Measurements from ENCODE around the gene HIRIP3.

Gene HIRIP3

DNA sequence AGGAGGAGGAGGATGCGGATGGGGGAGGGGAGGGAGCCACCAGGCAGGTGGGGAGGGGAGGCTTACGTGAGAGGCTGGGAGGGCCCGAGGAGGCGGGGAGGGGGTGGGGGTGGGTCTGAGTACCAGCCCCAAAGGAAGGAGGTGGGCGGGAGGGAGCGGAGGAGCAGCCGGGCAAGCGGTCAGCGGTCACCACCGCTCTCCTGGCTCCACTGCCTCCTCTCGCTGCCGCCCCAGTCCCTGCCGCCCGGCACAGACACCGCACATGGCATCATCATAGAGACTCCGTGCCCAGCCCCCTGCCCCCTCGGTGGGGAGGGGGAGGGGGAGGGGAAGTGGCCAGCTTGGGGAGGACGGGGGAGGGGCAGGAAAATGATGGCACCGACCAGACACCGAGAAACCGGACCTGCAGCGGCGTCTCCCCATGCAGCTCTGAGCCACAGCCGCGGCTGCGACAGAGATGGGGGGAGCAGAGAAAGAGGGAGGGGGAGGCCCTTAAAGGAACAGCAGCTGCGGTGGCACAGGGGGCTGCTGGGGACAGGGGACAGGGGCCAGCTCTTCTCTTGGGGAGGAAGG, 35.5 kb upstream of the HIRIP3 start, which contains the start of gene TLCD3B:
Gene TLCD3B (minus strand): TSS at position 431 of the 573 bp plus-strand sequence. CDS start 744 bp downstream, outside the sequence.
- H3K36me3 ChIP-seq (ENCODE audit: control insufficient read depth, low read length), result no peaks in the 10 kb centered on the region
- 0 out of 2 replicates have a peak, but pooled peaks cover 3% of the 10 kb centered on the region for H3K4me1 ChIP-seq (ENCODE audit: control insufficient read depth, low read length)
- no peaks in the 10 kb centered on the region for H4K20me1 ChIP-seq (ENCODE audit: control insufficient read depth, insufficient read depth, low read depth, low read length)
- H3K4me3 ChIP-seq (ENCODE audit: low read length), result no peak within 1 kb of the TSS
- H3K9me3 ChIP-seq (ENCODE audit: control insufficient read depth, insufficient read depth, low read length), result no peaks in the 10 kb centered on the region
- peaks cover 40% of the 10 kb centered on the region for H3K27me3 ChIP-seq (ENCODE audit: control insufficient read depth, low read length)
- TF ChIP-seq, protein P1, sequence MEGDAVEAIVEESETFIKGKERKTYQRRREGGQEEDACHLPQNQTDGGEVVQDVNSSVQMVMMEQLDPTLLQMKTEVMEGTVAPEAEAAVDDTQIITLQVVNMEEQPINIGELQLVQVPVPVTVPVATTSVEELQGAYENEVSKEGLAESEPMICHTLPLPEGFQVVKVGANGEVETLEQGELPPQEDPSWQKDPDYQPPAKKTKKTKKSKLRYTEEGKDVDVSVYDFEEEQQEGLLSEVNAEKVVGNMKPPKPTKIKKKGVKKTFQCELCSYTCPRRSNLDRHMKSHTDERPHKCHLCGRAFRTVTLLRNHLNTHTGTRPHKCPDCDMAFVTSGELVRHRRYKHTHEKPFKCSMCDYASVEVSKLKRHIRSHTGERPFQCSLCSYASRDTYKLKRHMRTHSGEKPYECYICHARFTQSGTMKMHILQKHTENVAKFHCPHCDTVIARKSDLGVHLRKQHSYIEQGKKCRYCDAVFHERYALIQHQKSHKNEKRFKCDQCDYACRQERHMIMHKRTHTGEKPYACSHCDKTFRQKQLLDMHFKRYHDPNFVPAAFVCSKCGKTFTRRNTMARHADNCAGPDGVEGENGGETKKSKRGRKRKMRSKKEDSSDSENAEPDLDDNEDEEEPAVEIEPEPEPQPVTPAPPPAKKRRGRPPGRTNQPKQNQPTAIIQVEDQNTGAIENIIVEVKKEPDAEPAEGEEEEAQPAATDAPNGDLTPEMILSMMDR (IDR thresholded peaks at IDR 0.05; ENCODE audit: low read depth, low read length, poor library complexity, severe bottlenecking), result no peak
- H3K9me2 ChIP-seq (replicated peaks; ENCODE audit: control insufficient read depth, low read length), result no peaks in the 10 kb centered on the region
- no peak within 1 kb of the TSS for H3K4me2 ChIP-seq (ENCODE audit: low read length)
- no peak within 1 kb of the TSS for H3K27ac ChIP-seq (ENCODE audit: low read depth, low read length)
- no peaks in the 10 kb centered on the region for H3K79me2 ChIP-seq (ENCODE audit: control insufficient read depth, low read length)
- H3F3A ChIP-seq (ENCODE audit: control insufficient read depth, insufficient read depth), result no peaks in the 10 kb centered on the region

- Histone ChIP-seq H3K9me3 (ENCODE audit: control insufficient read depth, insufficient read depth, low read length) (no peaks in the 10 kb centered on the region), H3F3A (ENCODE audit: control insufficient read depth, insufficient read depth) (no peaks in the 10 kb centered on the region), H3K4me2 (ENCODE audit: low read length) (no peak overlapping the region), H4K20me1 (ENCODE audit: control insufficient read depth, insufficient read depth, low read depth, low read length) (no peaks in the 10 kb centered on the region), H3K79me2 (ENCODE audit: control insufficient read depth, low read length) (no peaks in the 10 kb centered on the region), H3K27me3 (ENCODE audit: control insufficient read depth, low read length) (peaks cover 42% of the 10 kb centered on the region), H3K36me3 (ENCODE audit: control insufficient read depth, low read length) (no peaks in the 10 kb centered on the region), H3K9me2 (replicated peaks; ENCODE audit: control insufficient read depth, low read length) (no peaks in the 10 kb centered on the region), H3K4me3 (ENCODE audit: low read length) (no peak overlapping the region), H3K4me1 (ENCODE audit: control insufficient read depth, low read length) (0 out of 2 replicates have a peak, but pooled peaks cover 3% of the 10 kb centered on the region), H3K27ac (ENCODE audit: low read depth, low read length) (no peak overlapping the region)
- no peak for TF ChIP-seq EZH2phosphoT487 (IDR thresholded peaks at IDR 0.05; ENCODE audit: borderline replicate concordance, low read length)
- TF ChIP-seq, protein P1 (IDR thresholded peaks at IDR 0.05; ENCODE audit: low read depth, low read length, poor library complexity, severe bottlenecking), result no peak
Observed at GRCh38 chr16:30030011-30030685, 34.7 kb upstream of the HIRIP3 start.

DNA sequence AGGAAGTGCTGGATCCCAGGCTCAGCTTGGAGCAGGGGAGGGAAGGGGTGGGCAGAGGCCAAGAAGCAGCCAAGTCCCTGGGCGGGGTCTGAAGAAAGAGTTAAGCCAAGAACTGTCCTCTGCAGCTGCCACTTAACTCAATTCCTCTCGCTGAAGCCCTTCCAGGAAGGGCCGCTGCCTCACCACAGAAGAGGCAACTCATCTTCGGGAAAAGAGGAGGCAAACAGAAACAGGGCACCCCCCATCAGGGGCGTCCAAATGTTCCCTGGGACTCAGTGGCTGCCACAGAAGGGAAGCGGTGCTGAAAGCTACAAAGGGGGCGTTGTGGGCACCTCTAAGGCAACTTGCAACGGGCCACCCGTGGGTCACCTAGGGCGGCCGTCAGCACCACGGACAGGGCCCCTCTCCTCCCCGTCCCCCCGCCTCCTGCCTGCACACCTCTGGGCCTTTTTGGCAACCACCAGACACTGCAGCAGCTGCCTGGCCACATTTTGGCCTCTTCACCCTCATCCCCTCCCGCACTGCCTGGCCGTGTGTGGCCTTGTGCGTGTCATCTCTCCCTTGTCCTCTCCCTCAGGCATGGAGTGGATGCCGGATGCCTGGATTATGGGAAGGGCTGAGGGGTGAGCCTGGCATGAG, 33.1 kb upstream of the HIRIP3 start:
- no peak overlapping the region for H3K4me3 ChIP-seq (ENCODE audit: low read length)

More for the DNA sequence above, 33.1 kb upstream of the HIRIP3 start:
- no peaks in the 10 kb centered on the region for H4K20me1 ChIP-seq (ENCODE audit: control insufficient read depth, insufficient read depth, low read depth, low read length)
- H3F3A ChIP-seq (ENCODE audit: control insufficient read depth, insufficient read depth), result no peaks in the 10 kb centered on the region
- H3K27ac ChIP-seq (ENCODE audit: low read depth, low read length), result no peak overlapping the region
- H3K4me1 ChIP-seq (ENCODE audit: control insufficient read depth, low read length), result 0 out of 2 replicates have a peak, but pooled peaks cover 3% of the 10 kb centered on the region
- H3K4me2 ChIP-seq (ENCODE audit: low read length), result no peak overlapping the region
- no peaks in the 10 kb centered on the region for H3K9me2 ChIP-seq (replicated peaks; ENCODE audit: control insufficient read depth, low read length)
- H3K36me3 ChIP-seq (ENCODE audit: control insufficient read depth, low read length), result no peaks in the 10 kb centered on the region
- peaks cover 43% of the 10 kb centered on the region for H3K27me3 ChIP-seq (ENCODE audit: control insufficient read depth, low read length)
- no peaks in the 10 kb centered on the region for H3K79me2 ChIP-seq (ENCODE audit: control insufficient read depth, low read length)
- no peak for TF ChIP-seq EZH2phosphoT487 (IDR thresholded peaks at IDR 0.05; ENCODE audit: borderline replicate concordance, low read length)
- TF ChIP-seq, protein P1 (IDR thresholded peaks at IDR 0.05; ENCODE audit: low read depth, low read length, poor library complexity, severe bottlenecking), result no peak
- H3K9me3 ChIP-seq (ENCODE audit: control insufficient read depth, insufficient read depth, low read length), result no peaks in the 10 kb centered on the region

All from DOHH2 (cell line).